ENCODE data around the gene RNF180. TPM values are rescaled to one million over a fixed set of nuclear protein-coding genes. Genes with fewer than 3 reads are reported as not detected.

The RNF180 gene
- total RNA-seq, 1 experiment from 2014 or later = 0.79 TPM

DNA sequence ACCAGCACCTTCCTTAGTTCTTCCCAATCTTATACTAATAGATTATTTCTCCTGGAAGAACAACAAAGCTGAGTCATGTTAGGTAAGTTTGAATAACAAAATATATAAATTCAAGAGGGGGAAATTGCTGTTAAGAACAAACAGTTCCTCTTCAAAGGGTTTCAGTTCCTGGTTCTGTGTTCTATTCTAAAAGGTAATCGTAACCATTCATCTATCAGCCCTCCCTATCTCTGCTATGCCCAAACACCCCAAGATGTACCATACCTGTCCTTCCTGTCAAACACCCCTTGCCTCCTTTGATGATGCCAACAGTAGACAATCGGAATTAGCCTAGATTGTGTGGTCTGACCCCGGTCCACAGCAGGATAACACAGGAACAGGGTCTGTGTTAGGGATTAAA is 4.2 kb upstream of the RNF180 start:
- Histone ChIP-seq H3K4me3 (no peak overlapping the region), H3K4me1 (replicated peaks) (peaks cover 7% of the 10 kb centered on the region), H3K36me3 (no peaks in the 10 kb centered on the region), H3K27ac (no peak overlapping the region), H3K9me3 (replicated peaks) (no peaks in the 10 kb centered on the region; the same call in 1 of the 2 replicates), H3K27me3 (replicated peaks) (peaks cover 17% of the 10 kb centered on the region)
- DNase-seq (ENCODE audit: low read depth in 1 of 2, low spot score in 2 of 2) = no peak

- peaks cover 30% of the 10 kb centered on the region for H3K27me3 ChIP-seq (replicated peaks)
- H3K4me3 ChIP-seq = no peak overlapping the region
- H3K27ac ChIP-seq = no peak overlapping the region
- H3K4me1 ChIP-seq (replicated peaks) = peaks cover 7% of the 10 kb centered on the region
- no peak for DNase-seq (ENCODE audit: low read depth in 1 of 2, low spot score in 2 of 2)
- H3K36me3 ChIP-seq = no peaks in the 10 kb centered on the region
- no peaks in the 10 kb centered on the region; the same call in 1 of the 2 replicates for H3K9me3 ChIP-seq (replicated peaks)
These were observed 2.5 kb upstream of the RNF180 start for GRCh38 chr5:64163135-64163534.

- no peak for DNase-seq (ENCODE audit: low read depth in 1 of 2, low spot score in 2 of 2)
- Histone ChIP-seq H3K9me3 (replicated peaks) (no peaks in the 10 kb centered on the region; the same call in 1 of the 2 replicates), H3K36me3 (no peaks in the 10 kb centered on the region), H3K27ac (no peak overlapping the region), H3K27me3 (replicated peaks) (peaks cover 30% of the 10 kb centered on the region), H3K4me3 (no peak overlapping the region), H3K4me1 (replicated peaks) (peaks cover 7% of the 10 kb centered on the region)
These were observed 1.9 kb upstream of the RNF180 start for GRCh38 chr5:64163746-64164145.

DNA sequence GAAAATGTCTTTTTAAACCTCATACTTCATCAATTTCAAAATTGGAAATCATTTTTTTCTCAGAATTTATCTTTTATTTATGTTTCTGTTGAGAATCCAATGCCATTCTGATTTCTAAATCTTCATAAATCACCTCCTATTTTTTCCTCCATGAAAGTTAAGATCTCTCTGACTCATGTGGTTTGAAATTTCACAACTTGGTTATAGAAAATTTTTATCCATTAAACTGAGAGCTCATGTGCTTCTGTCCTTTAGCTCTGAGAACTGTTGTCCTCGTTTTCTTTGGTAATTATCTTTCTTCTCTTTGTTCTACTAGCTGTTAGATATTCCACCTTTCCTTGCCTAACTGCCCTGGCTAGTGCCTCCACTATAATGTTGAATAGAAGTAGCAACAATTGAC is 1.5 kb upstream of the RNF180 start:
- no peak for DNase-seq (ENCODE audit: low read depth in 1 of 2, low spot score in 2 of 2)
- H3K27me3 ChIP-seq (replicated peaks) = peaks cover 30% of the 10 kb centered on the region
- H3K9me3 ChIP-seq (replicated peaks) = no peaks in the 10 kb centered on the region; the same call in 1 of the 2 replicates
- H3K36me3 ChIP-seq = no peaks in the 10 kb centered on the region
- no peak overlapping the region for H3K27ac ChIP-seq
- no peak overlapping the region for H3K4me3 ChIP-seq
- H3K4me1 ChIP-seq (replicated peaks) = peaks cover 7% of the 10 kb centered on the region

DNA sequence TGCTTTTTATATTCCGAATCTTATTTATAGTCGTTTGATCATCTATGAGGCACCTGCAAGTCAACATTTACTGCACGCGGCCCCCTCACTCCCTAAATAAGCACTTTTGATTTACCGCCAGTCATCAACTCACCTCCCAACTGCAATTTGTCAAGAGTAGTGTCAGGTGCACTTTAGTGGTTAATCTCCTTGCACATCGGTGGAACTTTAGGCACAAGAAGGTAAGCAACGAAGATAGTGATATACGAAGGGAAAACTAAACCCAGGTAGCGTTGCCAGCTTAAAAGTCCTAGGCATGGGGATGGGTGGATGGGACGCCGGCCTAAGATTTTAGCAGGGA is 513 bp upstream of the RNF180 start:
- Histone ChIP-seq H3K9me3 (replicated peaks) (no peaks in the 10 kb centered on the region; the same call in 1 of the 2 replicates), H3K27ac (no peak overlapping the region), H3K4me1 (replicated peaks) (peaks cover 7% of the 10 kb centered on the region), H3K36me3 (no peaks in the 10 kb centered on the region), H3K4me3 (no peak overlapping the region; the same call in 1 of the 2 replicates), H3K27me3 (replicated peaks) (peaks cover 30% of the 10 kb centered on the region)
- DNase-seq (ENCODE audit: low read depth in 1 of 2, low spot score in 2 of 2) = no peak

DNA sequence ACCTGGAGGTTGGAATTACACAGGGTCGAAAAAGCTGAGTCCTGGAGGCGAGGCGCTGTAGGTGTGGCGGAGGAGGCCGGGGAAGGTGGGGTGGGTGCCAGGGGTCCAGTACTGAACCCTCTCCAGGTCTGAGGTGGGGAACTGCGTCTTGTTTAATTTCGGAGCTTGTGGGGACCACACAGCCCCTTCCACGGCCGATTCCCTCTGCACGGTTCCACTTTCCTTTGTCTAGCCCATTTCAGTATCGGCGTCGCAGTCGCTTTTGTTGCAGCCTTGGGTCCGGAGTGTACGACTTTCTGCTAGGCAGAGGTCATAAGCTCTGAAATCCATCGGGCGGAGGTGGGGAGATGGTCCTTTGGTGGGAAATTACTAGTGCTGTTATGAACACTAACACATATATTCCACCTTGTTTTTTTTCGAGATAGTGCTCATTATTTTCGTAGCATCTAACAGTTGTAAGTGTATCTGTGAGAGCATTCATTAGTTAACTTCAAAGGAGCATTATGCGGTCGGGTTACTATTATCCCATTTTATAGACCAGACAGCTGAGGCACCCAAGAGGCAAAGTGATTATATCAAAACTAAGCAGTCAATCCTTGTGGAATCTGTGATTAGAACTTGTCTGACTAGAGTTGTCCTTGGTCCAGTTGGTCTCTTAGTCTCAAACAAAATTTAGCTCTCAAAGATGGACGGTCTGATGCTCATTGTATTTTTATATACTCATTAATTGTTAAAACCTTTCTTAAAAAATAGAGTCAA is 737 bp downstream of the RNF180 start:
- Histone ChIP-seq H3K27ac (no peak overlapping the region), H3K4me1 (replicated peaks) (peaks cover 7% of the 10 kb centered on the region), H3K4me3 (peak overlapping the region; percentile 36), H3K9me3 (replicated peaks) (no peaks in the 10 kb centered on the region; the same call in 1 of the 2 replicates), H3K27me3 (replicated peaks) (peaks cover 30% of the 10 kb centered on the region), H3K36me3 (no peaks in the 10 kb centered on the region)
- DNase-seq (ENCODE audit: low read depth in 1 of 2, low spot score in 2 of 2) = no peak

GRCh38 chr5:64176301-64176700 is 10.7 kb downstream of the RNF180 start:
- H3K9me3 ChIP-seq (replicated peaks) = no peaks in the 10 kb centered on the region
- H3K27ac ChIP-seq = no peak overlapping the region
- no peaks in the 10 kb centered on the region for H3K27me3 ChIP-seq (replicated peaks)
- H3K36me3 ChIP-seq = no peaks in the 10 kb centered on the region
- no peak overlapping the region for H3K4me3 ChIP-seq
- DNase-seq (ENCODE audit: low read depth in 1 of 2, low spot score in 2 of 2) = no peak
- H3K4me1 ChIP-seq (replicated peaks) = no peaks in the 10 kb centered on the region

DNA sequence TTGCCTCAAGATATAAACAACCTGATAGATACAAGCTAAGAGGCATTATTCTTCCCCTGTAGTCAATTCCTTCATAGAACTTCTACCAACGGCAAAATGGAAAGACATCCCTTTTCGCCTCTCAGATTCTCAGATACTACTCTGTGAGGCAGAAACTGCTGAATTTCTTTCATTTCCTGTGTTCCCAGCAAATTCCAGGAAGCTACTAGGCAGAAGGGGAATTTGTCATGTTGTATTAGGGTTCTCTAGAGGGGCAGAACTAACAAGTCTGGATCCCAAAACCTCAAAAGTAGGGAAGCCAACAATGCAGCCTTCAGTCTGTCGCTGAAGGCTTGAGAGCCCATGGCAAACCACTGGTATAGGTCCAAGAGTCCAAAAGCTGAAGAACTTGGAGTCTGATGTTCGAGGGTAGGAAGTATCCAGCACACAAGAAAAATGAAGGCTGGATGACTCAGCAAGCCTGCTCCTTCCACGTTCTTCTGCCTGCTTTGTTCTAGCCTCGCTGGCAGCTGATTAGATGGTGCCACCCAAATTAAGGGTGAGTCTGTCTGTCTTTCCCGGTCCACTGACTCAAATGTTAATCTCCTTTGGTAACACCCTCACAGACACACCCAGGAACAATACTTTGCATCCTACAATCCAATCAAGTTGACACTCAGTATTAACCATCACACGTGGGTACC is 15.2 kb downstream of the RNF180 start:
- H3K27me3 ChIP-seq (replicated peaks) = no peaks in the 10 kb centered on the region
- no peaks in the 10 kb centered on the region for H3K9me3 ChIP-seq (replicated peaks)
- no peak for DNase-seq (ENCODE audit: low read depth in 1 of 2, low spot score in 2 of 2)
- no peak overlapping the region for H3K27ac ChIP-seq
- no peaks in the 10 kb centered on the region for H3K36me3 ChIP-seq
- no peak overlapping the region for H3K4me3 ChIP-seq
- no peaks in the 10 kb centered on the region for H3K4me1 ChIP-seq (replicated peaks)

- DNase-seq (ENCODE audit: low read depth in 1 of 2, low spot score in 2 of 2) = no peak
- Histone ChIP-seq H3K4me1 (replicated peaks) (no peaks in the 10 kb centered on the region), H3K4me3 (no peak overlapping the region), H3K27me3 (replicated peaks) (no peaks in the 10 kb centered on the region), H3K9me3 (replicated peaks) (no peaks in the 10 kb centered on the region), H3K27ac (no peak overlapping the region), H3K36me3 (no peaks in the 10 kb centered on the region)
These were observed 15.8 kb downstream of the RNF180 start for GRCh38 chr5:64181440-64181839.

GRCh38 chr5:64183956-64184355 is 18.3 kb downstream of the RNF180 start:
- no peak for DNase-seq (ENCODE audit: low read depth in 1 of 2, low spot score in 2 of 2)
- H3K27me3 ChIP-seq (replicated peaks) = no peaks in the 10 kb centered on the region
- no peak overlapping the region for H3K4me3 ChIP-seq
- H3K36me3 ChIP-seq = no peaks in the 10 kb centered on the region
- no peaks in the 10 kb centered on the region; the same call in 1 of the 2 replicates for H3K9me3 ChIP-seq (replicated peaks)
- no peaks in the 10 kb centered on the region for H3K4me1 ChIP-seq (replicated peaks)
- no peak overlapping the region for H3K27ac ChIP-seq

- H3K4me1 ChIP-seq (replicated peaks) = no peaks in the 10 kb centered on the region
- DNase-seq (ENCODE audit: low read depth in 1 of 2, low spot score in 2 of 2) = no peak
- no peak overlapping the region for H3K27ac ChIP-seq
- no peaks in the 10 kb centered on the region for H3K27me3 ChIP-seq (replicated peaks)
- no peaks in the 10 kb centered on the region for H3K36me3 ChIP-seq
- H3K4me3 ChIP-seq = no peak overlapping the region
- no peaks in the 10 kb centered on the region; the same call in 1 of the 2 replicates for H3K9me3 ChIP-seq (replicated peaks)
These were observed 19.2 kb downstream of the RNF180 start for GRCh38 chr5:64184832-64185231.

GRCh38 chr5:64188776-64189175 is 23.1 kb downstream of the RNF180 start:
- Histone ChIP-seq H3K4me1 (replicated peaks) (no peaks in the 10 kb centered on the region), H3K4me3 (no peak overlapping the region), H3K27me3 (replicated peaks) (no peaks in the 10 kb centered on the region), H3K9me3 (replicated peaks) (no peaks in the 10 kb centered on the region; the same call in 1 of the 2 replicates), H3K36me3 (no peaks in the 10 kb centered on the region), H3K27ac (no peak overlapping the region)
- DNase-seq (ENCODE audit: low read depth in 1 of 2, low spot score in 2 of 2) = no peak

DNA sequence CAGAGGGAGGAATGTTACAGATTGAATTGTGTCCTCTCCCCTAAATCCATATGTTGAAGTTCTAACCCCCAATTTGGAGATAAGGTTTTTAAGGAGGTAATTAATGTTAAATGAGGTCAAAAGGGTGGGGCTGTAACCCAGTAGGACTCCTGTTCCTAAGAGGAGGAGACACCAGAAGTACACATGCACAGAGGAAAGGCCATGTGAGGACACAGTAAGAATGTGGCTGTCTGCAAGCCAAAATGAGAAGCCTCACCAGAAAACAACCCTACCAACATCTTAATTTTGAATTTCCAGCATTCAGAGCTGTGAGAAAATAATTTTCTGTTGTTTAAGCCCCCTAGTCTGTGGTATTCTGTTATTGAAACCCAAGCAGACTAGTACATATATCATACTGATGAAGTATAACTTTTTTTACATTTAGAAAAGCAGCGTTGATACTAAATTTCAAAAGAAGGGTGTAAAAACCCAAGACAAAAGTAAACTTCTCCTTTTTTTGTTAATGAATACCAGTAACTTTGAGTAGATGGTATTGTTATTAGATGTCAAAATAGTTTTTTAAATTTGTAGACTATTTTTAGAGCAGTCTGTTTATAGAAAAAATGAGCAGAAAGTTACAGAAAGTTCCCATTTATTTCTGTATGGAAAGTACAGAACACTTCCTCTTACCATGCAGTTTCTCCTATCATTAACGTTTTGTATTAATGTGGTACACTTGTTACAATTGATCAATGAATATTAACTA is 25.1 kb downstream of the RNF180 start:
- Histone ChIP-seq H3K4me1 (replicated peaks) (no peaks in the 10 kb centered on the region), H3K27ac (no peak overlapping the region), H3K36me3 (no peaks in the 10 kb centered on the region), H3K9me3 (replicated peaks) (no peaks in the 10 kb centered on the region; the same call in 1 of the 2 replicates), H3K4me3 (no peak overlapping the region), H3K27me3 (replicated peaks) (no peaks in the 10 kb centered on the region)
- no peak for DNase-seq (ENCODE audit: low read depth in 1 of 2, low spot score in 2 of 2)

GRCh38 chr5:64195981-64196380 is 30.3 kb downstream of the RNF180 start:
- H3K4me1 ChIP-seq (replicated peaks) = no peaks in the 10 kb centered on the region
- H3K4me3 ChIP-seq = no peak overlapping the region
- H3K36me3 ChIP-seq = no peaks in the 10 kb centered on the region
- no peak for DNase-seq (ENCODE audit: low read depth in 1 of 2, low spot score in 2 of 2)
- no peaks in the 10 kb centered on the region for H3K27me3 ChIP-seq (replicated peaks)
- H3K27ac ChIP-seq = no peak overlapping the region
- H3K9me3 ChIP-seq (replicated peaks) = no peaks in the 10 kb centered on the region

Data from SJSA1 (cell line).